HG02642 (cell line): Measurements from ENCODE around the gene LRRC30.

Source experiments
- ATAC-seq: cut with Tn5 transposase; IDR thresholded peaks from one replicate; pipeline ENCODE4 v1.9.1; 2021; ENCODE audit warnings: mild to moderate bottlenecking; ENCODE audit not compliant: unreplicated experiment, poor library complexity

The LRRC30 gene

DNA sequence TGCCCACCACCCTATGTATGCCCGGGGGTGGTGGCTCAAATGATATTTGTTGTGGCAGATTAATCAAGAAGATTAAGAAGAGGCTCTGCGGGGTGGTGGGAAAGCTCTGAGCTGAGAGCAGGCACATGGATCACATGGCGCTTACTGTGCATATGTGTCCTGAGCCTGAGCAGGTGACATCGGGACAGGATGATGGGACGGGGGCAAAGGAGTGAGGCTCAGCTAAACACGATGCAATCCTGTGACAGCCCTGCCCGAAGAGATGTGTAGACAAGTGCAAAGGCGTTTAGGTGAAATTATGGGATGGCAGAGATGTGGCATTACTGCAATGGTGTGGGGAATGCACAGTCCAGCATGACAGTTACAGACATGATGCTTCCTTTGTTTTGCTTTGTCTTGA lies 6.0 kb downstream of the LRRC30 start:
- no peak for ATAC-seq

DNA sequence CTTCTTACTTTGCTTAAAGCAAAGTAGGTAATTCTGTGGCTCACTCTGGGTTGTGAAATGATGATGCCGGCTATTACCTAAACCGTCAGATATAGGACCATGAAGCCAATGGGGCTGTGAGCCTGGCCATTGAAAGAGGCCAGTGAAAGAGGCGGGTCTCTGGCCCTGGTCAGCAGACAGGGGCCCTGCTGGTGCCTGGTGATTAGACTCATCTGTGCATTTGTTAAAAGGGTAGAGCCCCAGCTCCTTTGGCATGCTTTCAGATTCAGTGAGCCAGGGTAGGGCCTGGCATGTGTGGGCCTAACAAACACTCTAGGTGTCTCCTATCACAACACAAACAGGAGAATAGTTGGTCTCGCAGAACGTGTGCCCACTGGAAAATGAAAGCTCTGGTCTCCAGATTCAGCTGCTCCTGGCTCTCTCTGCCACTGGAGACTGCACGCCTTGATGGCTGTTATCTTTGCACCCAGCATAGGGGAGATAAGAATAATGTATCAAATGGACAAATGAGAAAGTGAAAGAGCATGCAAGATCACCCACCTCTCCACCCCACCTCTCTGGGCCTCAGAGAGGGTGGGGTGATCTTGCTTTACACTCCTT lies 6.9 kb downstream of the LRRC30 start:
- ATAC-seq = no peak

DNA sequence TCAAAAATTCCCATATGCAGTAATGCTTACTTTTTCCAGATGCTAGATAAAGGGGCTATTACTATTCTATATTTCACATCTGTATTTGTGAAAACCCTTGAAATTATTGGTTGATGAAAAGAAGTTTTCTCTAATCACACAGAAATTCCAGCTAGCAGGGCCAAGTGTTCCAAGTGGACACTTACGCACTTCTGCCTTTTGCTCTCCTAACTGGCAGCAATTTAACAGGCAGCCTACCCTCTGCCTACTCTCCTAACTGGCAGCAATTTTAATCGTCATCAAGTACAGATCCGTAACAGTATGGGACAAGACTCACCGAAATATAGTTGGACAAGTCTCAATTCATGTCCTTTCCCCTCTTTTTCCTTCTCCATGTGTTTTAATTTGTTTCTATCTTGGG lies 12.0 kb downstream of the LRRC30 start:
- ATAC-seq = no peak

DNA sequence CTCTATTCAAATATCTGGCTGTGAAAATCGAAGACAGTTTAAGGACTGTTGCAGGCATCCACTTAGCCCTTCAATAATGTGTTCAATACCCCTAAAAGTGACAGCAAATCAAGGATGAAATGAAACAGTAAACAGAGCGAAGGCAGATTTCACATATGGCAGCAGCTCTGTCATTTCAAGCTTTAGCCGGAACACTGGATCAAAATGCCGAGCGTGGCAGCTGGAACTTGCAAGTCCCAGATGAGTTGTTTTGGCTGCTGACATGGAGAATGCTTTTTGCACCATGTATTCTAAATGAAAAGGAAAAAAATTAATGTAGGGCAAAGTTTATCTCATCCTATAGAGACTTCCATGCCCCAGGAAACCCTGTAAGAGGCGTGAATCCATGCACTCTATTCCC lies 18.0 kb downstream of the LRRC30 start:
- no peak for ATAC-seq

DNA sequence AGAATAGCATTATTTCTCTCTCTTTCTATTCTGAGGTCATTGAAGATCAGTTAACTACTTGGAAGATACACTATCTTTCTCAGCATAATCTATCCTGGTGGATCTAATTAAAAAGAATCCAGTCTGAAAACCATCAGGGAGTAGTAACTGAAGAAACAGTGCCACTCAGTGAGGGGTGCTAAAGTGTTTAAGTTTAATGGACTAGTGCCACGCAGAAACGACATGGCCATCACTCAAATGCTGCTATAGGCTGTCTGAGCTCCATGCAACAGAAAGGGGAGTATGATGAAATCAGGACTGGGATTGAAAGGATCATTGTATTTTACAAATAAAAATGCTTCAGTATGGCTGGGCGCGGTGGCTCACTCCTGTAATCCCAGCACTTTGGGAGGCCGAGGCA lies 23.3 kb downstream of the LRRC30 start:
- ATAC-seq = no peak

DNA sequence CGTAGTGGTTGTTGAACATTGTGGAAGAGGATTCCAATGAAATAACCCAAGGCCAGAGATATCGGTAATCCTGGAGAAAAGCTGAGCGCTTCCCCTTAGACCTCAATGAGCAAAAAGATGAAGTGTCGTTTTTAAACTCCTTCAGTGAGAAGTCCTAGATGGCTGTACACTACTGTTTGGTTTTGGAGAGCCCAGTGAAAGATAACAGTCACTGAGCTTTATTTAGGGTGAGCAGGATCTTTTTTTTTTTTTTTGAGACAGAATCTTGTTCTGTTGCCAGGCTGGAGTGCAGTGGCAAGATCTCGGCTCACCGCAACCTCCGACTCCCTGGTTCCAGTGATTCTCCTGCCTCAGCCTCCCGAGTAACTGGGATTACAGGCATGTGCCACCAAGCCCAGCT lies 24.2 kb downstream of the LRRC30 start:
- ATAC-seq = no peak

DNA sequence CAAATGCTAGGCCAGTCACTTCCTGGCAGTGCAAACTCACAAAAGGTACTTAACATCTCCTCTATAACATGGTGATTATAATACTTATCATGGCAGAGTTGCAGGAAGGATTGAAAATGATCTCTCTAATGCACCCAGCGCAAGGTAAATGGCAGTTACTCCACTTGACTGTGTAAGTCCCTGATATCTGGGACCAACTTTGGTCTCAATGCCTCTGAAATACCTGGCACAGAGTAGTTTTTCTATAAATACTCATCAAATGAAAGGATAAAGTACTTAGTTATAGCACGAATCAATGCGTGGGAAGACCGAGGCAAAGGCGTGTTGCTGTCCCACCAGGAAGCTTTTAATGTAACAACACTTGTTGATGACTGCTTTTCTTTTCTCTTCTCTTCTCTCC lies 24.8 kb downstream of the LRRC30 start:
- ATAC-seq = no peak

DNA sequence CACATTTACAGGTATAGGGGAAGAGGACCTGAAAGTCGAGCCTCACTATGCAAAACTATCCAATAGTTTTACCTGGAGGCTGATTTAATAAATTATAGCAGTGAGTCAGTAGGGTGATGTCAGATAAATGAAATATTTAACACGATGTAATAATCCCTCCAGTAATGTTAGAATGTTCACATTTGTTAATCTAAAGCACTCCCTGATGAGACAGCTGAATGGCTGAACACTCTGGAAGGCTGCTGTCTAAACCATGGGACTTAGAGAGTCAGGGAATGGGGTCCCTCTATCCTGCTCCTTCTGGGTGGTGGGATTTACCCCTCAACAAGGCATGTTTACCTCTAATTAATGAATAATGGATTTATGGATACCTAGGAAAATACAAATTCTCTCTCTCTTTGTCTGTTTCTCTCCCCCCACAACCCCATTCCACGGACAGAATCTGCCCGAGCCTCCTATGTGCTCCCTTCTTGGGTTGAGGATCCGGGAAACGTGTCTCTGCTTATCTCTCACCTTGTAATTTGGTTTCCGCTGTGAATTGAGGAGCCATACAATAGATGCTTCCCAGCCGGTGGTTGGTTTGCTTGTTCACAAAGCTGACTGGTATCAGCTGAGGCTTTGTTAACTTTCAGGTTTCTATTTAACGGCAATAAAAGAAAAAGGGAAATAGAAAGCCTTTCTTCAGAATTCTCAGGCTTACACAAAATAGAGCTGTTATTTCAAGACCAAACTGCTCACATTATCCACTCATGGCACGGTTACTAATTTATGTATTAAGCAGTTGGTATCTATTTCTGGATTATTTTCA lies 25.9 kb downstream of the LRRC30 start:
- ATAC-seq = no peak

DNA sequence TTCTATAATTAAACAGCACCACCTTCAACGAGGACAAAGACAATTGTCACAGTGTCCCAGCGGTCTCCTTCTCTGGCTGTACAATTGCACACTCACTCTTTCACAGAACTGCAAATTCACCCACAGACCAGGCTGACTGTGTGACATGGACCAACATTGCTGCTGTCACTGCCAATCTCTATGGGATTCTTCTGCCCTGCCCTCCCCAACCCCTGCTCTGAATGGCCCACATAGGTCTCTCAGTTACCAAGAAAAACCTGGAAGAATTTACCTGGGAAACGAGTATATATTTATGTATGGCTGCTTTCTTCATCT lies 26.5 kb downstream of the LRRC30 start:
- no peak for ATAC-seq

DNA sequence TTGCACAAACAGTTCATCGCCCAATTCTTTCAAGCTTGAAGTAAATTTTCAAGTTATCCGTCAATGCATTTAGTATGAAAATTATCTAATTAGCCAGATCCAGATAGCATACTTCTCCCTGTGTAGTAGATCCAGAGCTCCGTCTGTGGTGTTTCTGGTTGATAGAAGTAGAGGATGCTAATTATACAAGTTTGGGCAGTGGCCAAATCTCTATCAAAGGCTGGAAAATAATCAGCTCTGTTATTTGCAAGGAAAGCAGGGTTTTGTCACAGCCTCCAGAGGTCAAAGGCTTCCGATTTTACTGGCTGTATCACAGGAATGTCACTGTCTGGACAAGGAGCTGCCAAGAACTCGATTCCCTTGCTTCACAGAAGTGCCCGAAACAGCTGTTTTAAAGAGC lies 28.6 kb downstream of the LRRC30 start:
- no peak for ATAC-seq

DNA sequence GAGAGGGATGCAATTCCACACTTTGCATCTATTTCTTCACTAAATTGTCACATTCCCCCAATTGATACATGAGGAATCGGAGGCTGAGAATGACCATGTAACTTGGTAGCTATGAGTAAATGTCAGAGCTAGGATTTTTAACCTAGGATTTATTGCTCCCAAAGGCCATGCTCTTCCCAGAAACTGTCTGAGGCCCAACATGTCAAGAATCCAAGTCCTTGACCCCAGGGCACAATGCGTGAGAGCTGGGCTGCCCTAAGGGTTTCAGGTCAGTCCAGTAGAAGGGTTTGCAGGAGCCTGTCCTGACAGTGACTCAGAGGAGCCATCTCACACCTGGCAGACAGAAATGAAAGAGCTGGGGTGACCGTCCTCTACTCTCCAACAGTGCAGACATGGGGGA lies 30.3 kb downstream of the LRRC30 start:
- ATAC-seq = no peak

DNA sequence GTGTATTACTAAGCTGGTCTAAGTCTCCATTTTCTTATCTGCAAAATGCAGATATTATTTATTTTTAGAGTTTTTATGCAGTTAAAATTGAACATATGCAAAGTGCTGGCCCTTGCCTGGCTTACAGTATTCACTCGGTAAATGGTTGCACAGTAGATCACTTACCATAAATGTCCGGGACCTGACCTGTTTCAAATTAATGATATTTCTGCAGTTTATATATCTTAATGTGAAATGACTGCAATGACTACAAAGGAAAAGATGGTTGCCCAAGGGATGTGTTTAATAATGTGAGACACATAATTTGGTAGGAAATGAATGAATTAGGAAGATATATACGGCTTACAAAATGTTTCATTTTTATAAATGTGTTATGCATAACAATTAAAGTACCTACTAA lies 37.1 kb downstream of the LRRC30 start:
- ATAC-seq = no peak

DNA sequence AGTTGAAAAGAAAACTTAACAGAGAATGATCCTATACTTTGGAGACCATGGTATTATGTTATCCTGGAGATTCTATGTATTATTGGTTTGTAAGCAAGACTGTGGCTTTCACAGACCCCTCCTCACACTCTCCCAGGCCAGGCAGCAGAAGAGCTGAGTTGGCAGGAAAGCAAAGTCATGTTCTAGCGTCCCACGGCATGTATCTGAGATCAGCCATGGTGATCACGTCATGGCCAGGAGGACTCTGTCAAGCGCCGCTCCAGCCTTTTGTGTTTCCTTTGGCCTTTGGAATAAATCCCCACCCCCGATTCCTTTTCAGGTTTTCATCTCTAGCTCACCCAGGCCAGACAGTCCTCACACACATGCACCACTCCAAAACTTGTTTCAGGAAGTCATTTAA lies 39.1 kb downstream of the LRRC30 start:
- ATAC-seq = no peak

DNA sequence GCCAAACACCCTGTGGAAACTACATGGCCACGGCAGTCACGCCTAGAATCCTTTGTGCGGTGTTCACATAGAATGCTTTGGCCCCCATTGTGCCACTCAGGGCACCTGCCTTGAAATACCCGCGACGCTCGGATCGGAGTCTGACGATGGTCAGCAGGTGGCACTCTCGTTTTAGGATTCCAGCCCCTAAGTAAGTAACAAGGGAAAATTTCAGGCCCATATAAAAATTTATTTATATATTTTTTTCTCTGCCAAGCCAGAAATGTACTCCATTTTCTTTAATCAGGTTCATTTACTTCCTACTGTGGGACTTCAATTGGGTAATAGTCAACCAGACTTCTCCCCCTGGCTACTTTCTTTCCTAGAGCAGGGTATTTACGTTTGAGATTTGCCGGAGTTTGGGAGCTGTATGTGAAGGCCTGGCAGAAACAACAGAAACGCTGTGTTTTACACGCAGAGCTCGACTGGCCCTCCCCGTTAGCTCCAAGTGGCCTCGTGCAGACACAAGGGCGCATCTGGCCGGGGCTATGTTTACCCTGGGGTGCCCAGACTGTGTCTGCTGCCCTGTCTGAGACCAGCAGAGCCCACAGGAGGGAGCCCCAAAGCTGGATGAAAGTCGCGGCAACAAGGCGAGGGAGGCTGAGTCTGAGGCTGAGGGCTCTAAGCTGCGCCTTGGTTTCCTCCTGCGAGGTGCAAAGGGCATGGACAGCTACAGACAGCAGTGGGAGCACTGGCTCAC lies 41.6 kb downstream of the LRRC30 start:
- ATAC-seq = no peak

DNA sequence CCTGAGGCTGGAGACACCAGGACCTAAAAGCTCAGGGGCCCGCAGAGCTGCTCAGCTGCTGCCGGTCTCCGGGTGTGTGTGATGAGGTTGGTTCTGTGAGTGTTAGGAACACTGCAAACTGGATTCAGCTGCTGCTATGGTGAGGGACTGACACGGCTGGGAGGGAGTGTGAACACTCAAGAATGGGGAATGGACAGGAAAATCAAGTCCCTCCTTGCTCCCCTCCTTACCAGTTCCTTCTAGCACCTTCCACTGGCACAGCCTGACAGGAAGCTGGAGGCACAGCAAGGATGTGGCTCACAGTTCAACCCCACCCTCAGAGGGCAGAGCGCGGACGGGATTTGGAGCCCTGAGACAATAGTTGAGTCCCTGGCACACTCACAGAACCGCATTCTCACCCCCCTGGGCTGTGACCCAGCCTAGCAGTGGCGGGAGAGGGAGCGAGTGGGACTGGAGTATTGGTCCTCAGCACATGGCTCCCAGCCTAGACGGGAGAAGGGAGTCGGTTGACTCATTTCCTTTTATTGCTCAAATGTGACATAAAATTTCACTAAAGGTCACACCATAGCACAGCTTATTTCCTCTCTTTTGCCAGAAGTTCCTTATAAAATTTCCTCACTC lies 42.5 kb downstream of the LRRC30 start:
- no peak for ATAC-seq

DNA sequence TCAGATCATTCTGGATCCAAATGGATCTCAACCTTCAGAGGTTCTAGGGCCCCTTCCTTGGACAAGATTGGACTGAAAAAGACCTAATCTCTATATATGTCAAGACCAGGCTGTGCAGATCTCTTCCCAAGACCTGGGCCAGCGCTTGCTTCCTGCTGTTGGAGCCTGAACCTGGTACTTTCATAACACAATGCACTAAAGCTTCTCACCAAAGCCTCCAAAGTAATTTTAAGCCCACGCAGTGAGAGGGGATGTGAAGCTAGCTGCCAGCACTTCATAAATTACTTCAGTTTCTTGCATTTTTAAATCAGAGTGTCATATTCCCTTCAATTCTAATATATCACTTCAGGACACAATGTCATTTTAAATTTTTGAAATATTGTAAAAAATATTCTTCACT lies 50.7 kb downstream of the LRRC30 start:
- ATAC-seq = no peak
